ENCODE data around the gene AK9. TPM values are rescaled to one million over a fixed set of nuclear protein-coding genes. Genes with fewer than 3 reads are reported as not detected.

The AK9 gene
- total and polyA plus RNA-seq, 2 of the 8 experiments (the other 6 are each of a cell fraction or from before 2014, with no cell fraction given), result 1.8 to 2.2 TPM

DNA sequence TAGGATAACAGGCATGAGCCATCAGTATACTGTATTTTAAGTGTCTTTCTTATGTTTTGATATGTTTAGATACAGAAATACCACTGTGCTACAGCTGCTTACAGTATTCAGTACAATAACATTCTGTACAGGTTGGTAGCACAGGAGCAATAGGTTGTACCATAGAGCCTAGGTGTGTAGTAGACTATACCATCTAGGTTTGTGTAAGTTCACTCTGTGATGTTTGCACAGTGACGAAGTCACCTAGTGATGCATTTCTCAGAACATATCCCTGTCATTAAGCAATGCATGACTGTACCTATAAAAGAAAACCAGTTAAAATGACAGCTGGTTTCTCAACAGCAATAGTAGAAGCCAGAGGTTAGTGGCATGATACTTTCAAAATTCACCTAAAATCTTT lies 204.9 kb downstream of the AK9 start (continued):
- no peak for TF ChIP-seq PHF8 (conservative IDR thresholded peaks at IDR 0.05; ENCODE audit: low read depth, low read length)
- TF ChIP-seq TAF1 (IDR thresholded peaks at IDR 0.05; ENCODE audit: low read depth, low read length), result no peak
- TF ChIP-seq, protein P1, sequence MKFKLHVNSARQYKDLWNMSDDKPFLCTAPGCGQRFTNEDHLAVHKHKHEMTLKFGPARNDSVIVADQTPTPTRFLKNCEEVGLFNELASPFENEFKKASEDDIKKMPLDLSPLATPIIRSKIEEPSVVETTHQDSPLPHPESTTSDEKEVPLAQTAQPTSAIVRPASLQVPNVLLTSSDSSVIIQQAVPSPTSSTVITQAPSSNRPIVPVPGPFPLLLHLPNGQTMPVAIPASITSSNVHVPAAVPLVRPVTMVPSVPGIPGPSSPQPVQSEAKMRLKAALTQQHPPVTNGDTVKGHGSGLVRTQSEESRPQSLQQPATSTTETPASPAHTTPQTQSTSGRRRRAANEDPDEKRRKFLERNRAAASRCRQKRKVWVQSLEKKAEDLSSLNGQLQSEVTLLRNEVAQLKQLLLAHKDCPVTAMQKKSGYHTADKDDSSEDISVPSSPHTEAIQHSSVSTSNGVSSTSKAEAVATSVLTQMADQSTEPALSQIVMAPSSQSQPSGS (IDR thresholded peaks at IDR 0.05; ENCODE audit: low read length), result no peak
- no peak for TF ChIP-seq EGR1 (IDR thresholded peaks at IDR 0.05; ENCODE audit: borderline replicate concordance, low read depth, low read length)
